PC-3 (cell line): ENCODE data around the gene CMTM3. TPM values are rescaled to one million over a fixed set of nuclear protein-coding genes. Genes with fewer than 3 reads are reported as not detected.
A peak's percentile ranks its signal among the peaks of the same experiment; 100 is the strongest.

Source experiments
- ATAC-seq: fragments of 200-7000 bp; cut with Tn5 transposase; 2 replicates; pipeline ENCODE4 v1.9.1; 2020; ENCODE audit warnings: mild to moderate bottlenecking, moderate library complexity
- BruUV-seq: library from RNA; stranded (reverse); fragments of 400-500 nt; replicated peaks from 2 replicates; lab custom pipeline; 2021; lab: Mats Ljungman, UMichigan
- CTCF ChIA-PET: fragments of 300-600 bp; sonication (Branson Sonifier 250); formaldehyde crosslinking; loops from one replicate; lab custom pipeline; 2022; ENCODE audit warnings: antibody characterized with exemption; lab: Charles Lee
- POLR2A ChIA-PET: fragments of 300-600 bp; sonication (Branson Sonifier 250); formaldehyde crosslinking; loops from one replicate; lab custom pipeline; 2022; ENCODE audit warnings: antibody characterized with exemption; ENCODE audit not compliant: unreplicated experiment; lab: Charles Lee
- DNase-seq: peaks from one replicate; pipeline ENCODE4 v3.0.0-alpha.2; 2015
- H2AFZ ChIP-seq: fragments of 300-600 bp; sonication (generic); 2 replicates; pipeline ENCODE4 v1.6.0; 2016; ENCODE audit warnings: antibody characterized with exemption, low read length
- H3F3A ChIP-seq: fragments of 300-600 bp; sonication (generic); one replicate; pipeline ENCODE4 v1.6.0; 2017; ENCODE audit warnings: antibody characterized with exemption, low read length, control low read depth, mild to moderate bottlenecking; ENCODE audit not compliant: unreplicated experiment
- H3K27ac ChIP-seq: fragments of 300-600 bp; sonication (generic); 2 replicates; pipeline ENCODE4 v1.5.1; 2016; ENCODE audit warnings: mild to moderate bottlenecking, low read length
- H3K27me3 ChIP-seq: fragments of 300-600 bp; sonication (generic); 2 replicates; pipeline ENCODE4 v1.6.1; 2016; ENCODE audit warnings: low read length, mixed read lengths
- H3K36me3 ChIP-seq: fragments of 300-600 bp; sonication (generic); 2 replicates; pipeline ENCODE4 v1.6.1; 2016; ENCODE audit warnings: low read depth, mixed run types, low read length, mixed read lengths
- H3K4me1 ChIP-seq: fragments of 300-600 bp; sonication (generic); 2 replicates; pipeline ENCODE4 v1.5.1; 2016; ENCODE audit warnings: low read length; ENCODE audit not compliant: insufficient read depth
- H3K4me2 ChIP-seq: fragments of 300-600 bp; sonication (generic); 2 replicates; pipeline ENCODE4 v1.6.0; 2016; ENCODE audit warnings: low read length
- H3K4me3 ChIP-seq: fragments of 300-600 bp; sonication (generic); 2 replicates; pipeline ENCODE4 v1.5.1; 2016; ENCODE audit warnings: mild to moderate bottlenecking, low read length, mixed read lengths
- H3K79me2 ChIP-seq: fragments of 300-600 bp; sonication (generic); 2 replicates; pipeline ENCODE4 v1.6.1; 2017; ENCODE audit warnings: low read length, mixed read lengths
- H3K9ac ChIP-seq: fragments of 300-600 bp; sonication (generic); 2 replicates; pipeline ENCODE4 v1.6.0; 2016; ENCODE audit warnings: mild to moderate bottlenecking, low read length
- H3K9me2 ChIP-seq: fragments of 300-600 bp; sonication (generic); replicated peaks from 2 replicates; pipeline ENCODE4 v1.6.1; 2016; ENCODE audit warnings: mixed run types, low read length, mixed read lengths
- H3K9me3 ChIP-seq: fragments of 300-600 bp; sonication (generic); 2 replicates; pipeline ENCODE4 v1.6.1; 2016; ENCODE audit warnings: low read length, mixed read lengths
- H4K20me1 ChIP-seq: fragments of 300-600 bp; sonication (generic); 2 replicates; pipeline ENCODE4 v1.6.1; 2016; ENCODE audit warnings: low read length, mixed read lengths
- EZH2 ChIP-seq: fragments of 300-600 bp; sonication (generic); IDR thresholded peaks from one replicate; pipeline ENCODE4 v1.6.1; 2017; ENCODE audit warnings: antibody characterized with exemption, mild to moderate bottlenecking, low read length; ENCODE audit not compliant: unreplicated experiment
- EZH2phosphoT487 ChIP-seq: fragments of 300-600 bp; sonication (generic); IDR thresholded peaks from 2 replicates; pipeline ENCODE4 v1.6.1; 2018; ENCODE audit warnings: mild to moderate bottlenecking, antibody characterized with exemption, low read length, borderline replicate concordance
- intact Hi-C: fragments of 100-400 bp; cut with micrococcal nuclease; formaldehyde crosslinking; loops from 2 replicates; pipeline ENCODE4 v1.9.0; 2023
- total RNA-seq: library from RNA; depleted of rRNA; stranded (reverse); fragments of >200 nt; gene quantifications from 2 replicates; pipeline ENCODE4 v1.2.3, GENCODE V29; 2014
- TF ChIP-seq, protein P1 (sequence below): fragments of 300-600 bp; sonication (generic); conservative IDR thresholded peaks from 2 replicates; pipeline ENCODE4 v1.5.1; 2017; ENCODE audit warnings: antibody characterized with exemption, low read depth, mild to moderate bottlenecking, low read length

CMTM3 gene
- total RNA-seq, 1 experiment from 2014 or later = 9.5 TPM

DNA sequence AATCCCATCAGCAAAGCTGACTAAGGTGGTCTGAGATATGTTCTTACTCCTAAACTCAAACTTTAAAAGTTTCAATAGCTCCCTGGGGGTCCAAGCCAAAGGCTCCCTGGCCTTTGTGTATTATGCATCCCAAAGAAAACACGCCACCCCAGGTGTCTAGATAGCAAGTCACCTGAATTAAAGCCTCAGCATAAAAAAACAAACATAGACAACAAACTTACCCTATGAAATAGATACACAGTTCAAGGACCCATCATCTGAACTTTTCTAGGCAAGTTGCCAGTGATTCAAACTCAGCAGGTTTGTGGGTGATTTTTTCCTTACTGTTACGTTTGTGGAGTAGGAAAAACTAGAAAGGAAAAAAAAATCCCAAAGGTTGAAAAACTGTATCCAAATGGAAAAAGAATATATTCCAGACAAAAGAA is 12.5 kb downstream of the CMTM3 start:
- Histone ChIP-seq H3K4me3 (no peak overlapping the region), H3F3A (no peaks in the 10 kb centered on the region), H3K9me3 (no peaks in the 10 kb centered on the region), H3K4me1 (peaks cover 26% of the 10 kb centered on the region), H3K36me3 (no peaks in the 10 kb centered on the region; the same call in 1 of the 2 replicates), H4K20me1 (no peaks in the 10 kb centered on the region), H3K4me2 (no peak overlapping the region), H3K9ac (no peak overlapping the region), H3K9me2 (no peaks in the 10 kb centered on the region), H3K27ac (no peak overlapping the region), H3K79me2 (no peaks in the 10 kb centered on the region), H2AFZ (no peak overlapping the region), H3K27me3 (no peaks in the 10 kb centered on the region)
- intact Hi-C loops = no loop called here
- TF ChIP-seq, protein P1, sequence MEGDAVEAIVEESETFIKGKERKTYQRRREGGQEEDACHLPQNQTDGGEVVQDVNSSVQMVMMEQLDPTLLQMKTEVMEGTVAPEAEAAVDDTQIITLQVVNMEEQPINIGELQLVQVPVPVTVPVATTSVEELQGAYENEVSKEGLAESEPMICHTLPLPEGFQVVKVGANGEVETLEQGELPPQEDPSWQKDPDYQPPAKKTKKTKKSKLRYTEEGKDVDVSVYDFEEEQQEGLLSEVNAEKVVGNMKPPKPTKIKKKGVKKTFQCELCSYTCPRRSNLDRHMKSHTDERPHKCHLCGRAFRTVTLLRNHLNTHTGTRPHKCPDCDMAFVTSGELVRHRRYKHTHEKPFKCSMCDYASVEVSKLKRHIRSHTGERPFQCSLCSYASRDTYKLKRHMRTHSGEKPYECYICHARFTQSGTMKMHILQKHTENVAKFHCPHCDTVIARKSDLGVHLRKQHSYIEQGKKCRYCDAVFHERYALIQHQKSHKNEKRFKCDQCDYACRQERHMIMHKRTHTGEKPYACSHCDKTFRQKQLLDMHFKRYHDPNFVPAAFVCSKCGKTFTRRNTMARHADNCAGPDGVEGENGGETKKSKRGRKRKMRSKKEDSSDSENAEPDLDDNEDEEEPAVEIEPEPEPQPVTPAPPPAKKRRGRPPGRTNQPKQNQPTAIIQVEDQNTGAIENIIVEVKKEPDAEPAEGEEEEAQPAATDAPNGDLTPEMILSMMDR = no peak
- TF ChIP-seq EZH2 (no peak), EZH2phosphoT487 (no peak)
- BruUV-seq = no TSS peak
- CTCF ChIA-PET = interaction anchor here (1.0 kb wide), 1 partner anchor 8 kb away, joined by 4 read pairs; no protein-coding TSS in a partner anchor
- ATAC-seq (no peak), DNase-seq (no peak)
- POLR2A ChIA-PET = no interaction called here

DNA sequence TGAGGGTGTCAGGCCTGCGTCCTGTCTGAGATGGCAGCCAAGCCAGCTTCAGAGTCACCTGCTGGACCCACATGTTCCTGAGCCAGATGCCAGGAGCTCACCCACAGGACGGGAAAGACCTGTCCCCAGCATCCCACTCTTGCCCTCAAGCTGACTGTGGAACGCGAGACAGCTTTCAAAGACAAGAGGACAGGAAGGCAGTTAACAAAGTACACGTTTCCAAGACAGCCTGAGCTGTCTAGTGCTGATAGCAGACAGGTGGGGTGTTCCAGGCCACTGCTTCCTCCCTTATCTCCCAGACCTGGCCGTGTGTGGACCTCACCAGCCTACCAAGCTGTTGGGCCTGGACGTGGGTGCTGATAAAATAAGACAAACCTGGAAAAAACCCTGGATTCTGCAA is 13.2 kb downstream of the CMTM3 start:
- H3K4me2 ChIP-seq = no peak overlapping the region
- no peaks in the 10 kb centered on the region for H3K79me2 ChIP-seq
- ATAC-seq = no peak
- TF ChIP-seq EZH2phosphoT487 = no peak
- TF ChIP-seq EZH2 = no peak
- TF ChIP-seq, protein P1 = no peak
- H4K20me1 ChIP-seq = no peaks in the 10 kb centered on the region
- no peaks in the 10 kb centered on the region for H3F3A ChIP-seq
- intact Hi-C loops = no loop called here
- ChIA-PET POLR2A (interaction anchor here (0.6 kb wide), 1 partner anchor 556 kb away, joined by 4 read pairs; no protein-coding TSS in a partner anchor), CTCF (no interaction called here)
- no peak overlapping the region for H3K9ac ChIP-seq
- DNase-seq = no peak
- BruUV-seq = no TSS peak
- H3K9me2 ChIP-seq = no peaks in the 10 kb centered on the region
- no peaks in the 10 kb centered on the region; the same call in 1 of the 2 replicates for H3K36me3 ChIP-seq
- no peak overlapping the region for H3K4me3 ChIP-seq
- H3K9me3 ChIP-seq = no peaks in the 10 kb centered on the region
- peaks cover 26% of the 10 kb centered on the region for H3K4me1 ChIP-seq
- H3K27ac ChIP-seq = peak overlapping the region; percentile 51; the same call in 1 of the 2 replicates
- no peaks in the 10 kb centered on the region for H3K27me3 ChIP-seq
- H2AFZ ChIP-seq = no peak overlapping the region

DNA sequence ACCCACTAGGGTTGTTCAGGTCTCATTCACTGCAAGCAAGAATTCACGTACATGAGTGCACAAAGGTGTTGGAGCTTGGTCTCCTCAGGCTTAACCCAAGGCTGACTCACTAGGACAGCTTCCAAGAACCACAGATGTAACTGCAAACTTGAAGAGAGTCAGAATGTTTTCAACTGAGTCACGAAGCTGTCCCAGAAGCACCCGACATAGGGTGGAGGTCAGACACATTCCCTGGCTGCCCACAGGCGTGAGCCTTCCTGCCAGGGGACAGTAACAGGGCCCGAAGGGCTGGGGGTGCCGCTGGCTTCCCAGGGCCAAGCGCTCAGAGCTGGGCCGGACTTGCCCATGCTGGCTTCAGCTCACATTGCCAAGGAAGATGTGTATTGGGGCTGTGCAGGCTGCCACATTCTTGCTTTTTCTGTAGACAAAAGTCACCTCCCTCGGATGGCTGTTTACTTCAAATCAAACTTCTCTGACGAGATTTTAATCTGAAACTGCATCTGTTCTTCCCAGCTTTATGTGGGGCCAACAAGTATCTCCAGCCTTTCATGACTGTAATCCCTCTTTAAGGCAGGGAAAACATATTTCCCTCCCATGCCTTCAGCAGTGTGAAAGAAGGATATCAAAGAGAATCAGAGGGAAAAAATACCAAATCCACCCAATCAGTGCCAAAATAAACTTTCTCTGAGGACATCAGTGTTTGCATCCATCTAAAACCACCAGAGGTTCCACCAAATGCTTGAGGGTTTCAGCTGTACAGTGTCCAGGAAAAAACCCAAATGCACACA is 14.3 kb downstream of the CMTM3 start:
- Histone ChIP-seq H3F3A (no peaks in the 10 kb centered on the region), H3K4me2 (peak overlapping the region; percentile 40), H2AFZ (no peak overlapping the region), H3K27me3 (no peaks in the 10 kb centered on the region), H3K4me3 (no peak overlapping the region), H4K20me1 (no peaks in the 10 kb centered on the region), H3K9ac (no peak overlapping the region), H3K79me2 (no peaks in the 10 kb centered on the region), H3K36me3 (no peaks in the 10 kb centered on the region; the same call in 1 of the 2 replicates), H3K9me2 (no peaks in the 10 kb centered on the region), H3K27ac (peak overlapping the region; percentile 51), H3K9me3 (no peaks in the 10 kb centered on the region), H3K4me1 (peaks cover 26% of the 10 kb centered on the region)
- BruUV-seq = no TSS peak
- intact Hi-C loops = no loop called here
- TF ChIP-seq EZH2 = no peak
- TF ChIP-seq, protein P1 = no peak
- TF ChIP-seq EZH2phosphoT487 = no peak
- ATAC-seq = peak; percentile 96
- ChIA-PET POLR2A (interaction anchor here (0.6 kb wide), 1 partner anchor 60 kb away, joined by 5 read pairs; no protein-coding TSS in a partner anchor), CTCF (interaction anchor here (0.6 to 1.3 kb wide), 2 partner anchors 10 to 12 kb away, joined by 4 to 7 read pairs; no protein-coding TSS in a partner anchor)
- peak; percentile 90 for DNase-seq
